GM12874 (cell line): ENCODE data around the gene DAB2IP.

ENCODE experiments used
- TF ChIP-seq, protein P1 (sequence below): IDR thresholded peaks from 2 replicates; pipeline ENCODE4 v1.5.1; 2011; ENCODE audit warnings: low read depth, mild to moderate bottlenecking, control low read depth, low read length, moderate library complexity; ENCODE audit not compliant: insufficient read depth

DAB2IP gene

DNA sequence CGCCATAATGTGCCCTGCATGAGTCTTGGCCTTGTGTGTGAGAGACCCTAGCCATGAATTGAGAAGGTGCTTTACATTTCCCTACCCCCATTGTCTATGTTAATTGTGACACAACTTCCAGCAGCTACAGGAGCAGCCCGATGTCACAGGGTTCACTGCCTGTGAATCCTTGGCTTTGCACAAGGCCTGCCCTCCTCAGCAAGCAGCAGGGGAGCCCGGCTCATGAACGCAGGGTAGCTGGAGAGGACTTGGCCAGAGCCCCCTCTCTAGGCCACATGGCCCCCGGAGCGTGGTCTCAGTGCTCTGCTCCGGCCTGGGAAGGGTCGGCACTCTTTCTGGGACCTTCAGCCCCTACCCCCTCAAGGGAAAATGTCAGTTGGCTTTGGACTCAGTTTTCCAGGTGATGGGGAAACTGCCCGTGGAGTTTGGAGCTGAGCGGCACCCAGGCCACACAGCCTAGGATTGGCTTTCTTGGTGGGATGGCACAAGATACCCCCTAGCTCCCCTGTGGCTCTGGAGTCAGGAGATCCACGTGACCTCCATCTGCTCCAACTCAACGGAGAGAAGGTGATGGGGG, 160.8 kb downstream of the DAB2IP start:
- TF ChIP-seq, protein P1, sequence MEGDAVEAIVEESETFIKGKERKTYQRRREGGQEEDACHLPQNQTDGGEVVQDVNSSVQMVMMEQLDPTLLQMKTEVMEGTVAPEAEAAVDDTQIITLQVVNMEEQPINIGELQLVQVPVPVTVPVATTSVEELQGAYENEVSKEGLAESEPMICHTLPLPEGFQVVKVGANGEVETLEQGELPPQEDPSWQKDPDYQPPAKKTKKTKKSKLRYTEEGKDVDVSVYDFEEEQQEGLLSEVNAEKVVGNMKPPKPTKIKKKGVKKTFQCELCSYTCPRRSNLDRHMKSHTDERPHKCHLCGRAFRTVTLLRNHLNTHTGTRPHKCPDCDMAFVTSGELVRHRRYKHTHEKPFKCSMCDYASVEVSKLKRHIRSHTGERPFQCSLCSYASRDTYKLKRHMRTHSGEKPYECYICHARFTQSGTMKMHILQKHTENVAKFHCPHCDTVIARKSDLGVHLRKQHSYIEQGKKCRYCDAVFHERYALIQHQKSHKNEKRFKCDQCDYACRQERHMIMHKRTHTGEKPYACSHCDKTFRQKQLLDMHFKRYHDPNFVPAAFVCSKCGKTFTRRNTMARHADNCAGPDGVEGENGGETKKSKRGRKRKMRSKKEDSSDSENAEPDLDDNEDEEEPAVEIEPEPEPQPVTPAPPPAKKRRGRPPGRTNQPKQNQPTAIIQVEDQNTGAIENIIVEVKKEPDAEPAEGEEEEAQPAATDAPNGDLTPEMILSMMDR: no peak

DNA sequence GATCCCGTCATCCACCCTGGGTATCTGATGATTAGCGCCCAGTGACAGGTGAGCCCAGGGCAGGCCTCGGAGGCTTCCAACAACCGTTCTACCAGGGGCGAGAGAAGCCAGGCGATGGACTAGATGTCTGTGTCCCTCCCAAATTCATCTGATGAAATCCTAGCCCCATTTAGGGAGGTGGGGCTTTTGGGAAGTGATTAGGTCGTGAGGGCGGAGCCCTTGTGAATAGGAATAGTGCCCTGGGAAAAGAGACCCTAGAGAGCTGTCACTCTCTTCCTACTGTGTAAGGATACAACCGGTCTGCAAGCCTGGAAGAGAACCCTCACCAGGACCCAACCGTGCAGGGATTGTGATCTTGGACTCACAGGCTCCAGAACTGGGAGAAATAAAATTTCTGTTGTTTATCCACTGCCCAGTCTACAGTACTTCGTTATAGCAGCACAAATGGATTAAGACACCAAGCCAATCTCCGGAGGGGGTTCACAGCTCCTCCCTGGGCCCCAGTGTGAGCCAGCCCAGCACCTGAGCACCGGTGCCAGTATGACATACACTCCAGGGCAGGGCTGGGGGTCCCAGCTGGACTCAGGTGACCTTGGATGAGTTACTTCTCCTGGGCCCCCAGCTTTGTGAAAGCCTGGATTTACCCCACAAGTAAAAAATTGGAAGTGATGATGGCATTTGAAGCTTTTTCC, 162.2 kb downstream of the DAB2IP start:
- TF ChIP-seq, protein P1: no peak

DNA sequence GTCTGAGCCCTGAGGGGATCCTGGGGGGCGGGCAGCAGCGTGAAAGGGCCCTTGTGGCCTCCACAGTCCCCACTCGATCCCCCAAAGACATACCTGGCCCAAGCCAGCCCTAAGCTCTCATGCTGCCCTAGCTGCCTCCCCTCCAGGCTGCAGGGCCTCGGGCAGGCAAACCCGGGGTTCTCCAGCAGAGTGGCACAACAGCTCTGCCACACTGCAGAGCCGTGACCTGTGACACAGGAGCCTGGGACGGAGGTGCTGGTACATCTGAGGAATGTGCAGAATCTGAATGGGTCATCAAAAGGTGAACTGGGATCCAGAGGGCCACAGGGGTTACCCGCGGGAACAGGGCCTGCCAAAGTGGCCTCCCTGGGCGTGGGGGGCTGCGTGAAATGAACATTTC, 163.2 kb downstream of the DAB2IP start:
- TF ChIP-seq, protein P1: no peak

DNA sequence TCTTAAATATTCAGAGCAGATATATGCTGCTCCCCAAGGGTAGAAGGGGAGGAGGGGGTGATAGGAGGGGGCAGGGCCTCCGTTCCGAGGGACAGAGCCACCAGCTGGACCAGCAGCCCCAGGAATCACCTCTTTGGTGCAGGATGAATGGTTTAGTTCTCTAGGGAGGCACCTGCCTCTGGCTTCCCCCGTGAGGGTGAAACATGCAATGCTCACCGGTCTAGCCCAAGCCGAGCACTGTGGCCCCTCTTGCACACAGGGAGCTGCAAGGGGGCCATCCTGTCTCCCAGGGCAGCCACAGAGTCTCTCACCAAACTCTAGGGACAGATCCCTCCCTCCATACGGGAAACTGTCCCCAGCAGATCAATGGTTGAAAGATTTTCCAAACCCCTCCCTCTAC, 163.7 kb downstream of the DAB2IP start:
- TF ChIP-seq, protein P1: no peak

DNA sequence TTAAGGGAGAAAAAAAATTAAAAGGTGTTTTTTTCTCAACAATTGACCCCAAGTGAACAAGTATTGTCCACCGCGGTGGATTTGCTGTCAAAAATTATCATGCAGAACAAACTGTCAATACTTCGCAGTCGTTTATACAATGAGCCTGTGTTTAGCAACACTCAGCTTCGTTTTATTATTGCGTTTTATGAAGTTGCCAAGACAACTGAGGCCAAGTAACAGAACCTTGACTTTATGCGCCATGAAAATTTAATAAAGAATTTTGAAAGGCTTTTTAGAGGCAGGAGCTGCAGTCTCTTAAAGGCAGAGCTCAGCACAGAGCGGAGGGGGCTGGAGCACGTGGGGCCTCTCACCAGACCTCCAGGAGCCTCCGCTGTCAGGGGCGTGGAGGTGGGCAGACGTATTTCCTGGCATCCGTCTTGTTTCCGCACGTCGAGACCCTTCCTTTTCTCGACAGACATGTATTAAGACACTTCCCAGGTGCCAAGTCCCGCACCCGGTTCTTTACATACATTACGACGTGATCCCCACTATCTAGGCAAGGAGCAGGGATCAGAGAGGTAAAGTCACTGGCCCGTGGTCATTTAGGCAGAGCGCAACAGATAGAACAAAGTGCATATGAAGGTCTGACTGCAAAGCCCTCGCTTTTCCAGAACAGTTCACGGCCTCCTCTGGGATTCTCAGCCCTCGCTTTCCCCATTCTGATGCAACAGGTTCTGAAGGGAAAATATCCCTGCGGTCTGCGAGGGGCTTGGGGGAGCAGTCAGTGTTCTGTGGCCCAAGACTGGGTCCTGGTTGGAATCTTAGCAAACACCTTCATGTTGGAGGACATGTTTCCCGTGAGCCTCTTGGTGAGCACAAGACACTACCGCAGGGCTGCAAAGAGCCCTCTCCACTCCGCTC, 164.4 kb downstream of the DAB2IP start:
- TF ChIP-seq, protein P1: no peak

DNA sequence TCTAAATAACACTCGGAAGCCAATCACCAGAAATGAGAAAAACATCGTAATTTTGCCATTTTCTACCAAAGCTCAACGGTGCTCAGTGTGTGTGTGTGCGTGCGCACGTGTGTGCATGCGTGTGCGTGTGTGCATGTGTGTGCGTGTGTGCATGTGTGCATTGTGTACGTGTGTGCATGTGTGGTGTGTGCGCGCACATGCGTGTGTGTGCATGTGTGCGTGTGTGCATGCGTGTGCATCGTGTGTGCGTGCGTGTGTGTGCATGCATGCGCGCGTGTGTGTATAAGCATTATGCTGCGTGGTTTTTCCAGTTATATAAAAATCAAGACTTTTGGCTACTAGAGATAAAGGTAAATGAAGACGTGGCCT, 165.0 kb downstream of the DAB2IP start:
- TF ChIP-seq, protein P1: no peak

DNA sequence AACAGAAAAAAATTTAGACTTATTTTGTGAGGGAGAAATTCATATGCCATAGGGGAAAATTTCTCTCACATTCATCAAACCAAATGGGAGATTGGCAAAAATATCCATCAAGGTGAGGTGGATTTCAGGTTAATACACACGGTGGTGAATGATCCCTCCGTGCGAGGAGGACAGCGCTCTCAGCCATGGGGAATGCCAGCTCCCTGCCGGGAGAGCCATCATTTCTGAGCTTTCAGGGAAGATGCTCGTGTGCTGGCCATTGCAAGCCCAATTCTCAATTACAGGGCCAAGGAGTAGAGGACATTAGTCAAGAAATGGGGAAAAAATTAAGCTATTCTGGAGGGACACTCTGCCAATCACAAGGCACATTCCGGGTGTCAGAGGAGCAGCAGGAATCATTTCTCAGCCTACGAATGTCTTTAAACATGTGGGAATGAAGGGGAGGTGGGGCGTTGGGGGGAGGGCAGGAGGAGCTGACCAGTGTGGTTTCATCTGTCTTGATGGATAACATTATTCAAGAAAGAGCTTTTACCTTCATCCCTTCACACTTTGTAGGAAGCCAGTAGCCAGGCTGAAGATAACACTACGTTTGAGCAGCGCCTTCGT, 165.5 kb downstream of the DAB2IP start:
- TF ChIP-seq, protein P1: no peak
